BJ (cell line): ENCODE results near the gene KCNK5. TPM values are rescaled to one million over a fixed set of nuclear protein-coding genes. Genes with fewer than 3 reads are reported as not detected.

ENCODE experiments used
- CTCF ChIA-PET: fragments of 350-600 bp; formaldehyde crosslinking; extraction: SDS; loops from one replicate; lab custom pipeline; 2021; ENCODE audit warnings: antibody characterized with exemption, inconsistent platforms; lab: Yijun Ruan, JAX
- POLR2A ChIA-PET: fragments of 300-600 bp; sonication (Branson Sonifier 250); formaldehyde crosslinking; extraction: SDS; loops from one replicate; lab custom pipeline; 2021; ENCODE audit warnings: antibody characterized with exemption; lab: Charles Lee
- DNase-seq: peaks from one replicate; pipeline ENCODE4 v3.0.0-alpha.2; 2011; ENCODE audit warnings: low read depth
- H3K27me3 ChIP-seq: 2 replicates; pipeline ENCODE4 v1.6.0; 2011; ENCODE audit warnings: low read length; ENCODE audit not compliant: control insufficient read depth, insufficient read depth
- H3K36me3 ChIP-seq: 2 replicates; pipeline ENCODE4 v1.5.1; 2011; ENCODE audit warnings: low read length; ENCODE audit not compliant: control insufficient read depth, insufficient read depth
- H3K4me3 ChIP-seq: 2 replicates; pipeline ENCODE4 v1.5.1; 2011; ENCODE audit warnings: low read depth, mild to moderate bottlenecking, control low read depth, low read length
- CTCF ChIP-seq: IDR thresholded peaks from 2 replicates; pipeline ENCODE4 v1.5.1; 2011; ENCODE audit warnings: low read depth, mild to moderate bottlenecking, control low read depth, inconsistent platforms, low read length, moderate library complexity; ENCODE audit not compliant: insufficient read depth
- polyA plus RNA-seq: library from polyadenylated mRNA; depleted of rRNA; stranded (reverse); fragments of >200 nt; gene quantifications from 2 replicates; pipeline ENCODE4 v1.2.3, GENCODE V29; 2011

Gene KCNK5
- polyA plus RNA-seq, 1 experiment, result not detected

- no peak overlapping the region for H3K4me3 ChIP-seq
- 0 out of 2 replicates have a peak, but pooled peaks cover 2% of the 10 kb centered on the region for H3K27me3 ChIP-seq
- TF ChIP-seq CTCF, result no peak
- no peaks in the 10 kb centered on the region for H3K36me3 ChIP-seq
- DNase-seq, result no peak
- CTCF ChIA-PET, result interaction anchor here (1.7 kb wide), 1 partner anchor 98 kb away, joined by 4 read pairs; no protein-coding TSS in a partner anchor
- POLR2A ChIA-PET, result no interaction called here
Measured at GRCh38 chr6:39204160-39204495, 25.1 kb downstream of the KCNK5 start.

- Histone ChIP-seq H3K27me3 (0 out of 2 replicates have a peak, but pooled peaks cover 2% of the 10 kb centered on the region), H3K36me3 (no peaks in the 10 kb centered on the region), H3K4me3 (no peak overlapping the region)
- CTCF ChIA-PET, result interaction anchor here (1.7 kb wide), 1 partner anchor 99 kb away, joined by 4 read pairs; no protein-coding TSS in a partner anchor
- no peak for DNase-seq
- POLR2A ChIA-PET, result no interaction called here
- no peak for TF ChIP-seq CTCF
Measured at GRCh38 chr6:39203436-39204159, 25.7 kb downstream of the KCNK5 start.

- ChIA-PET CTCF (interaction anchor here (0.6 kb wide), 1 partner anchor 79 kb away, joined by 3 read pairs; no protein-coding TSS in a partner anchor), POLR2A (no interaction called here)
- no peak for DNase-seq
- Histone ChIP-seq H3K4me3 (no peak overlapping the region), H3K36me3 (no peaks in the 10 kb centered on the region), H3K27me3 (0 out of 2 replicates have a peak, but pooled peaks cover 2% of the 10 kb centered on the region)
- TF ChIP-seq CTCF, result no peak
Measured at GRCh38 chr6:39202166-39202565, 27.1 kb downstream of the KCNK5 start.

GRCh38 chr6:39200498-39201020 lies 28.7 kb downstream of the KCNK5 start:
- ChIA-PET POLR2A (no interaction called here), CTCF (interaction anchor here (0.9 to 1.2 kb wide), 3 partner anchors 10 to 21 kb away, joined by 3 to 4 read pairs (median 4); no protein-coding TSS in a partner anchor)
- Histone ChIP-seq H3K27me3 (0 out of 2 replicates have a peak, but pooled peaks cover 2% of the 10 kb centered on the region), H3K4me3 (no peak overlapping the region), H3K36me3 (no peaks in the 10 kb centered on the region)
- no peak for TF ChIP-seq CTCF
- DNase-seq, result no peak

GRCh38 chr6:39199976-39200375 lies 29.3 kb downstream of the KCNK5 start:
- DNase-seq, result no peak
- ChIA-PET POLR2A (no interaction called here), CTCF (interaction anchor here (0.9 to 1.2 kb wide), 3 partner anchors 10 to 21 kb away, joined by 3 to 4 read pairs (median 4); no protein-coding TSS in a partner anchor)
- 0 out of 2 replicates have a peak, but pooled peaks cover 2% of the 10 kb centered on the region for H3K27me3 ChIP-seq
- no peak for TF ChIP-seq CTCF
- no peaks in the 10 kb centered on the region for H3K36me3 ChIP-seq
- no peak overlapping the region for H3K4me3 ChIP-seq
